GM18526 (cell line): ENCODE data around the gene CRYGB.

Source experiments
- POLR2A ChIP-seq: IDR thresholded peaks from 3 replicates; pipeline ENCODE4 v1.6.1; 2011; ENCODE audit not compliant: insufficient read length; ENCODE audit errors: extremely low read depth

Gene CRYGB, protein sequence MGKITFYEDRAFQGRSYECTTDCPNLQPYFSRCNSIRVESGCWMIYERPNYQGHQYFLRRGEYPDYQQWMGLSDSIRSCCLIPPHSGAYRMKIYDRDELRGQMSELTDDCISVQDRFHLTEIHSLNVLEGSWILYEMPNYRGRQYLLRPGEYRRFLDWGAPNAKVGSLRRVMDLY

DNA sequence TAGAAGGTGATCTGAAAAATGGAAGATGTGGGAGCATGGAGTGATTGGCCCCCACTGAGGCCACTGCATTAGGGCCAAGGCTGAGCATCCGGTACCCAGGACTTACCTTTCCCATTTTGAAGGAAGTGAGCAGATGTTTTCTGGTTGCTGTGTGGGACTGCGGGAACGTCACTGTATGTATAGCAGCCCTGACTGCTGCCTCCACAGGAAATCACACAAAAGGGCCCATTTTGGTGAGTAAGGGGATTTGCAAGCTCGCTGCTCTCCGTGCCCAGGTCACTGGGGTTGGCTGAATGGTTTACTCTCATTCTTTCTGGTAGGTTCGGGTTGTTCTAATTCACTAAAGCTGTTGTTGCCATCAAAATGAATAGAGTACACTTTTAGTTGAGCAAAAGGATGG lies at the start of gene CRYGB:
TSS of gene CRYGB (minus strand) at position 153 of the 400 bp plus-strand sequence. CDS start at position 115, 38 bp downstream.
- TF ChIP-seq POLR2A = no peak

- no peak for TF ChIP-seq POLR2A
Measured at GRCh38 chr2:208195531-208195930, 49.6 kb upstream of the CRYGB start.

- no peak for TF ChIP-seq POLR2A
Measured at GRCh38 chr2:208192611-208193236, 46.8 kb upstream of the CRYGB start.

DNA sequence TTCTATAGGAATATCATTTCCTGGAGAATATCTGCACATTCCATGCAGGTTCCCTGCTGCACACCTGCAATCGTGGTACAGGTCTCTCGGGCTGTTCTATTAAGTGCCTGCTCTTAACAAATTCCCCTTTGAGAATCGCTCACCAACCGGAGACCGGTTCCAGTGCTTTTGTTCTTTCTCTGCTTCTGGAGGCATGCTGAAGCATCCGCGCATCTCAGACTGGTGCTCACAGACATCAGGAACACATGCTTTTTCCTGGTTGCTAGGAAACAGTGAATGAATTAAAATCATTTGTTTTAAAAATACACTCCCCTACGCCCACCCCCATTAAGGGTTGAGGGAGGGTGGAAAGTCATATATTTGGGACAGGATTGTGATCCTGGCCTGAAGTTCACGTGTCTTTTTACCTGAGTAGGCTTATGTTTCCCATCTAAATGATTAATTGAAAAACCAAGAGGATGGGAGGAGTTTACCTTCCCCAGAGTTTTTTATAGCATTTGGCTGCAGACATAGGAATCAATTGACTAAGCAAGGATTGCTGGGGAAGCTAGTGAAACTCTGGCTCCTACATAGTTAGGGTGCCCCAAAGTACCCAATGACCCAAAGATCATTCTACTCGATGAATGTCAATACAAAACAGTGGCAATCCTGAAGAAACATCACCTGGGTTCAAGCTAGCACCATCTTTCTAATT lies 44.0 kb upstream of the CRYGB start, which contains the start of gene C2orf80:
TSS of gene C2orf80 (minus strand) at position 221 of the 694 bp plus-strand sequence. CDS start 3,044 bp downstream, outside the sequence.
- TF ChIP-seq POLR2A = no peak

GRCh38 chr2:208189069-208189809 lies 43.3 kb upstream of the CRYGB start:
- no peak for TF ChIP-seq POLR2A

DNA sequence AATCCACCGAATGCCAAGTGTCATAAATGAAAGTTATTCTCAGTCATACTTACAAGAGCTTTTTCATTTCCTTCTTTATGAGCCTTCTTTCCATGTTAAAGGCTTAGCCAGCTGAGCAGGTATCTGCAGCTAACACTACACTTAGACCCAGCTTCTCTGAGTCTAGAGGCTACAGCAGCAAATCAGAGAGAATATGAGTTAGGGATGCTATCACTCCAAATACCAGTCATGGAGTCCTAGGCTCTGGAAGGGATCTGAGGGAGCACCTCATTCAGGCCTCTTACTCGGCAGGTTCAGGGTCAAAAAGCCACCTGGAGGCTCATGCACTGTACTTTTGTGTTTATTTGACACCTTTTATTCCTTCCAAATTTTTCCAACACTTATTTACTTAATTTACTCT lies 40.9 kb upstream of the CRYGB start:
- no peak for TF ChIP-seq POLR2A

DNA sequence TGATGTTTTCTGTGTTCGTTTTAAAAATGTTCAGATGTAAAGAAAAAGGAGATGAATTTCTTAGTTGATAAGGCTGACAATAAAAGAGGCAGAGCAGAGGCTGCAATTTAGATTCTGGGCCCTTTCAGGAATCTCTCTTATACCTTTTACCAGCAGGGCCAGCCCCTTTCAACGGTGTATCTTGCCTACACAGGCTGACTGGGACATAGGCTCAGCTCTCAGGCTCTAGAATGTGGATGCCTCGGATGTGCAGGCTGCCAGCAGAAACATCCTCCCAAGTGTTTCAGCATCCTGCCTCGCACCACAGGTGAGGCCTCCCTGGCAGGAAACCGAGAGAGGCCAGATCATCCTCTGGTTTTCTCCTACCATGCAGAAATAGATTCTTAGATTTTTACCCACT lies 40.5 kb upstream of the CRYGB start:
- TF ChIP-seq POLR2A = no peak

DNA sequence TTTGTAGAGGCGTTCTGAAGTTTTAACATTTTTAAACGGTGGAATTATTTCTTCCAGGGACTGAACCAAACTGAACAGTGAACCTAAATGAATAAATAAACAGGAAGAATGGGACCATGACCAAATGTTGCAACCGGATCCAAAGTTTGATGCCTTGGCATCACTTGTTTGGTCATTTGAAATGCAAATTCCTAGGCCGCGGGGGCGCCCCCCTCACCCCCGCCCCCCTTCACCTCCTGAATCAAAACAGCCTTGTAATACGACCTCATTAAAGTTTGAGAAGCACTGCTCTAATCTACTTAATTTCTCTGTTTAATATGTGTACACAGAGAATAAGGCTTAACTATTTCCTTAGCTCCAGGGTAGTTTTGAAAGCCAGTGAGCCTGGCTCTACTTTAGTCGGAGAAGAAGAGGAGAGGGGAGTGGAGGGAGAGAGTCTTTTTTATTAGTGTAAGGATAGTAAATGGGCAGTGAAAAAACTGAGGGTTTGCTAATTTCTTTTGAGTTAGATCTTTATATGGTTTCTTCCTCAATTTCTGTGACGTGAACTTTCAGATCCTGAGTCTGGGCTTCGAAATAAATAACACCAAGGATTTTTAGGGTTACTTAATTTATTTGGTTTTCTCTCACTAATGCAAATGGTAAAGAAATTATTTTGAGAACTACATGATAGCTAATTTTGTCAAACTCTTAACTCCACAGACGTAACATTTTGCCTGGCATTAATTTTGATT lies 38.2 kb upstream of the CRYGB start:
- no peak for TF ChIP-seq POLR2A

DNA sequence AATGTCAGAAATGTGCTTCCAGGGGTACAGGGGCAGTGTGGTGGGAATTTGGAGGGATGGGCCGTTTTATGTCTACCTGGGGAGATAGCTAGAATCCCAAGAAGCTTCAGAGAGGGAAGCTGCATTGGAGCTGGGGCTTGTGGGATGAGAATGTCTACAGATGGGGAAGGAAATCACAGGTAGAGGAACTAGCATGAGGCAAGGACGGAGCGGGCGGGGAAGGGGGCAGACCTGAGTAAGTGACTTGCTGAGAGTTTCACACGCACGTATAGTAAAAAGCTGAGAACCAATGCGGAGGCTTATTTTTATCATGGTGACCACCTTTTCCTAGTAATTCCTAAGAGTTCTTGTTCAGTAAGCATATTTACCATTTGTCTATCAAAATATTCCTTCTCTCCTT lies 37.6 kb upstream of the CRYGB start:
- TF ChIP-seq POLR2A = no peak

GRCh38 chr2:208182835-208183234 lies 36.9 kb upstream of the CRYGB start:
- TF ChIP-seq POLR2A = no peak

DNA sequence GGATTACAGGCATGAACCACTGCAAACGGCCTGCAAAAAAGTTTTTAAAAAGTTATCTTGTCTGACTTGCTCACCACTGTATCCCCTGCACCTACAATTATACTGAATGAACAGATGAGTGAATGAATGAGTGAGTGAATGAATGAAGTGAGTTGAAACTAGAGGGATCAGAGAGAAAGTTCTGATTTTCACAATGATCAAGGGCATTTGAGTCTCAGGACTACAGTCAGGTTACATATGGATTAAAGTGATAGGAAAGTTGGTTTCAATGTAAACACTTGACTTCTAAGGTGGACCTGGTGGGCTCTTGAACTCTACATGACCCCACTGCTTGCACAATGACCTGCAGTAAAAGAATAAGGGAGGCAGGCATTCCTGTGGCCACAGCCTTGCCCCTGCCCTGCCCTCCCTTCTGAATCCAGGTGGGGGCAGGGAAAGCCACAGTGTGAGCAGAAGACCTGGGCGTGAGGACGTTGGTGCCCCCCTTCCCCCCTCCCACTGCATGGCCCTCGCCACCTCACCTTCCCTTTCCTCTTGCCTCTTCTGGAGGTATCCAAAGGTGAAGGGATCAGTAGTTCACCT lies 33.2 kb upstream of the CRYGB start:
- TF ChIP-seq POLR2A = no peak

- no peak for TF ChIP-seq POLR2A
Measured at GRCh38 chr2:208175840-208176153, 29.8 kb upstream of the CRYGB start.

DNA sequence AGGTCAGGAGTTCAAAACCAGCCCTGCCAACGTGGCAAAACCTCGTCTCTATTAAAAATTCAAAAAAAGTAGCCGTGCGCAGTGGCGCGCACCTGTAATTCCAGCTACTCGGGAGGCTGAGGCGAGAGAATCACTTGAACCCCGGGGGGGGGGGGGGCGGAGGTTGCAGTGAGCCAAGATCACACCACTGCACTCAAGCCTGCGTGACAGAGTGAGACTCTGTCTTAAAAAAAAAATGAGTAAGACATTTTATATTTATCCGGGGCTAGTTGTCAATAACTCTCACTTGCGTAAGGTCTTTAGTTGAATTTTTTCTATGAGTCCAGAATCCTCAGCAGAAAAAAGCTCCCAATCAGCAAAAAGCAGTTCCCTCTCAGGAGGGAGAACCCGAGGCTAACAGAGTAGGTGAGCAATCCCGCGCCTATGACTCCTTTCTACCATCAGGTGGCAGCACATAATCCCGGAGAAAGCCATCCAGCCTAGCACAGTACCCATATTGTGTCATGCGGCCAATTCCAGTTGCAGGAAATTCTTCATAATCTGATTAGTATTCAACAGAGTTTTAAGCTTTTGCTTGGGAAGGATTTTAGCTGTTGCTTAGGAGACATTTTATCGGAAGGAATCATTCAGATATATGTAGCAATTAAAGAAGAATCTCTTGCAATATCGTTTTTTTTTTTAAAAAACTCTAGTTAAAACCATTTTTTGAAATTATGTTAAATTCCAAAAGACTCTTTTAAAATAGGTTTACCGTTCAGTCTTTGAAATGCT lies 29.3 kb upstream of the CRYGB start:
- TF ChIP-seq POLR2A = no peak

DNA sequence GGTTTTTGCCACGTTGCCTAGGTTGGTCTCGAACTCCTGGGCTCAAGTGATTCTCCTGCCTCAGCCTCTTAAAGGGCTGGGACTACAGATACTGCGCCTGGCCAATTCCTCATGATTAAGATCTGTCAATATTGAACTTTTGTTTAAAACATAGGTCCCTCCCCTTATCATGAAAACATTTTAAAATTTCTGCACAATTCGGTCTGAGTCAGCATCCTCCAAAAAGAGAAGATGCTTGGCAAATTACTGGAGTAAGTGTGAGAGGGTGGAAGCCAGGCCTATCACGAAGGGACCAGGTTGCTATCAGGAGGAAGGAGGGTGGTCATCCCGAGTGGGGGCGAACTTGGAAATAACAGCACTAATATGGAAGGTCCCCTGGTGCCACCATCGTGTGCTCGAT lies 28.2 kb upstream of the CRYGB start:
- TF ChIP-seq POLR2A = no peak
